Stimulated activated CD8-positive, alpha-beta memory T cell treated with anti-CD3 and anti-CD28 coated beads, Interleukin-4, amount 100 ng/mL, for 48 hours (primary cell): ENCODE results near the gene PLCH1.
"Not testable (repeated sequence)": the region's sequence is repeated elsewhere in the genome, so short reads cannot be mapped to it uniquely, and the experiment has no call there.

ENCODE experiments used
- DNase-seq: peaks from one replicate; pipeline ENCODE4 v3.0.0-alpha.2; 2020

Gene PLCH1

DNA sequence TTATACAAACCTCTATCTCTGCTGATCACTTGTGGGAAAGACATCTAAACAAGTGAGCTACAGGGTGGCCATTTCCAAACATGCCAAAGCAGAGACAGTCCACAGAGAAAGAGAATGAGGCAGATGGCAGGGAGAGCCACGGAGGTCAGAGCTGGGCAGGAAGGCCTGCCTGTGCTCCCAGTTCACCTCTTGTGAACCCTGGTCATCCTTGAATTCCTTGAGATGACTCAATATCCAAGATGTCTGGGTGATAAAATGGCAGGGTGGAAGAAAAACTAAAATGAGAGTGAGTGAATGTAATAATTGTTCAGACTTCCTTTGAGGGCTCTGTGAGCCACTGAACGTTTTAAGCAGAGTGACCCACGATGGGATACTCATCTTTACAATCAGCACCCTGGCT, 104.8 kb downstream of the PLCH1 start:
- no peak for DNase-seq

DNA sequence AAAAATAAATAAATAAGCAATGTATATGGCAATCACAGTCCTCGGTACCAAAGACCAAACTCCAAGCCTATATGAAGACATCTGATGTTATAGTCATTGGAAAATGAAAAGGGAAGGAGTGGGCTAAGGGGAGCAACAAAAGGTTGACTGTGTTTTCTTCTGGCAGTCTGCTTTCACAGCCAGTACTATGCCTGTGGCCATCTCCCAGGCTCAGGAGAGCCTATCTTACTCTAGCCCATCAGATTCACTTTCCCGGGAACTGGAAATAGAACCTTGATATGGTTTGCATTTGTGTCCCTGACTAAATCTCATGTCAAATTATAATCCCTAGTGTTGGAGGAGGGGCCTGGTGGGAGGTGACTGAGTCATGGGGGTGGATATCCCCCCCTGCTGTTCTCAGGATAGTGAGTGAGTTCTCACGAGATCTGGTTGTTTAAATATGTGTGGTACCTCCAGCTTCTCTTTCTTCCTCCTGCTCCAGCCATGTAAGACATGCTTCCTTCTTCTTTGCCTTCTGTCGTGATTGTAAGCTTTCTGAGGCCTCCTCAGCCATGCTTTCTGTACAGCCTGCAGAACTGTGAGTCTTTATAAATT, 105.3 kb downstream of the PLCH1 start:
- DNase-seq, result no peak

DNA sequence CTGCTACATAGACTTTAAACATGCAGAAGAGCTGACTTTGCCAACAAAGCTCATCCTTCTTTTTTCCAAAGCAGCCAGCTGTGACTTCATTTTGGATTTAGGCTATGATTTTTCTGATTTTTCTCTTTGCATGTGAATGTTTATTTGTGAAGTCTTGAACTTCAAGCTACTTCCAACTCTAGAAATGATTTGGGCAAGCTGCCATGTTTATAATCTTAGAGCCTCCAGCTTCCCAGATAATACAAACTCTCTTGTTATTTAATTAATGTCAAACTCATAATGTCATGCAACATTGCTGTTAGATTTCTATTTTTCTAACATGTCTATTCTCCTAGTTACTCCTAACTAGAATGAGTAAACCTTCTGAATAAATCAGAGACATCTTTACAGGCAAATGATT, 106.4 kb downstream of the PLCH1 start:
- DNase-seq, result not testable (repeated sequence)

DNA sequence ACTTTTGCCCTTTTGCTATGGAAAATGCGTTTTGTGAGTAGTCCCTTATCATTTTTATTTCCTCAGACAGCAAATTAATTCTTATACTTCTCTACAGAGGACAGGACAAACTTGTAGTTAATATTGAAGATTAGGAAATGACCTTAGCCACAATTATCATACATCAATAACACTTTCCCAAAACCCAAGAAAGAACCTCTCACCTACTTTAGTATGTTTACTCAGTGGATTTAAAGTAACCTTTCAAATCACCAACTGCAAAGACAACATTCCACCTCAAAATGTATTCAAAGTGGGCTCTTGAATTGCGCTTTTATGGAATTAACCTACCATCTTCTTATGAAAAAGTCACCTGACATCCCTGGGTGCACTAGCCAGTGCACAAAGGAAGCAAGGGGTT, 107.3 kb downstream of the PLCH1 start:
- DNase-seq, result no peak

DNA sequence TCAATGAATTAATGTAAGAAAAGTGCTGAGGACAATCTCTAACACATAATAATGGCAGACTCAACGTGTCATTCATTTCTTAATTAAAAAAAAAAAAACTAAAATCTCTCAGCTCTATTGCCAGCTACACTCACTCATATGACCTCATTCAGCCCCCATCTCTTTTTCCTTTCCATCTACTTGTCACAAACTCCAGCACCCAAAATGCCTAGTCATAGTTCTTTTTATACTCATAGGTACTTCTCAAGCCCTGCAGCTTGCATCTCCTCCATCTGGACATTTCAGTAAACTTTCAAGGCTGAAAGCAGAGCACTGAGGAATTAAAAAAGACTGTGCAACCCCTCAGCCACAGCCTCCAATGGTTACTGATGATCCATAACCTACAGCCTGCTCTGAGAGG, 109.8 kb downstream of the PLCH1 start:
- no peak for DNase-seq

DNA sequence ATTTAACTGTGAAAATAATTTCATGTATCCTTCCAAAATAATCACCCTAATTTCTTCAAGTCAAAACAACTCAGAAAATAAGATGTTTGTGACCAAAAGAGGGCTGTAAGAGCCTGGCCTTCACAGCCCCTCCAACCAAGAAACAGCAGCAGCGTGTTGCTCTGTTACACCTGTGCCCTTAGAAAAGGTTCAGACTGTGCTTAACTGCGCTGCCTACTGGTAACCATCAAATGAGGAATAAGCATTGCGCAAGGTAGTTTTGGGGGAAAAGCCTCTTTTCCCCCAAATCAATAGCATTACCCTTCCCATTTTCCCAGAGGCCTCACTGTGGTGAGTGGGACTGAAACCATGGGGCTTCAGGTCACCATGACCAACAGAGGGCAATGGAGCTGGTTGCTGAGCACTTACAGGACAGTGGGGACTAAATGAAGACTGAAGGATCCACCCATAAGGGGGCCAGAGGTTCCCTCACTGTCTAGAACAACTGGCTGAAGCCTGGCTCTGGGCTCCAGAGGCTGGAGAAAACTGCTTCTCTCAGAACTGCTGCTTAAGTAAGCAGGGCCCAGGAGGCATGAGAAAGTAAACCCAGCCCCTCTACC, 110.7 kb downstream of the PLCH1 start:
- no peak for DNase-seq

DNA sequence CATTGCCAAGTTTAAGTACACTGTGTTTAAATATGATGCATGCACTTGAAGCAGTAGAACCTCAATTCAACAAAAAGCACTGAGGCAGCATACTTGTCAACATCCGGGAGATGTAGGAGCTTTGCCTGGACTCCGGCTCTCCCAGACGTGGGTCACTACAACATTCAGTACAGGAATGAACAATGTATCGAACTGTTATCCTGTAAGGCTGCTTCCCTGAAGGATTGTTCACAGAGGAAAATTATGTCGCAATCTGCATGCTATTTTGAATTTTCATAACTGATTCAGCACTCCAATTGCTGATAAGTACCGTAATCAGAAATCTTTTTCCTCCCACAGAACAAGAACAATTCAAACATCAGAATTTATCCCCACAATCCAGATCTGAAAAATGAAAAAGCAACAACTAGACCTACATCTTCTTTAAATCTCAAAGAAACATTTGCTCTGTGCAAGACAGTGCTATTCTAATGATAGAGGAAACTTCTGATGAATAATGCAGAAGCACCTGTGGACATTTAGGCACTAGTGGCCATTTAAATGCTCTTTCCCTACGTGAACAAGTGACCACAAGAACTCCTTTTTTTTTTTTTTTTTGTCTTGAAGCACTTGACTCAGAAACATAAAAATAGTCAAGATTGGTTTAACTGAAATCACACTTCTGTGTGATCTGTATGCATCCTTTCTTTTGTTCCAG, 113.4 kb downstream of the PLCH1 start:
- no peak for DNase-seq

DNA sequence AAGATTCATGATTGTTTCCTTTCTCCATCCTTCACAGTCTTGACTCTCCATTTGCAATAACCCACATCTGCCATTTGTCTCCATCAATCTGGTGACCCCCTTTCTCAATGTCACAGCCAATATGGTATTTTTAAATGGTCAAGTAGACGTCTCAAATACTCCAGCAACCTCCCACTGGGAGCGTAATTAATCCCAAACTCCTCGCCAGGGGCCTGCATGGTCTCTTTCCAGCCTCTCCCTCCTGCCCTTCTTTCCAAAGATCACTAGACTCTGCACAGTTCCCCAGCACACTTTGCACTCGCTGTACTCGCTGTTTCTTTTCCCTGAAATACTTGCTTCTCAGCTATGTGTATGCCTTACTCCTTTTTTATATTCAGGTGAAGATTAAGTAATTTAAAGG, 115.3 kb downstream of the PLCH1 start:
- no peak for DNase-seq

DNA sequence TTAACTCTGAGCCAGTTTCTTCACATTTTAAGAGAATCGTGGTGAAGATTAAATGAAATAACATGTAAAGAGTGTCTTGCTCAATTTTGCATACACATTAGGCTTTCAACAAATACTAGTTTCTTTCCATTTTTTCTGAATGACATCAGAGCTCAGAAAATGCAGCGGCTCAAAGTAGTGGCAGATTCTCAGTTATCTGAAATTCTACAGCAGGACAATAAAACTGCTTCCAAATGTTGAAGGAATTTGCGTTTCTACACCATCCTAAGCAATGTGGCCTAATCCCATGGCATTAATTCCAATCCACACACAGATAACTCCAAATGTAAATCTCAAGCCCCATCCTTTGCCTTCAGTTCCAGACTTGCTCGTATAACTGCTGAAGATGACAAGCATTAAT, 115.8 kb downstream of the PLCH1 start:
- no peak for DNase-seq

DNA sequence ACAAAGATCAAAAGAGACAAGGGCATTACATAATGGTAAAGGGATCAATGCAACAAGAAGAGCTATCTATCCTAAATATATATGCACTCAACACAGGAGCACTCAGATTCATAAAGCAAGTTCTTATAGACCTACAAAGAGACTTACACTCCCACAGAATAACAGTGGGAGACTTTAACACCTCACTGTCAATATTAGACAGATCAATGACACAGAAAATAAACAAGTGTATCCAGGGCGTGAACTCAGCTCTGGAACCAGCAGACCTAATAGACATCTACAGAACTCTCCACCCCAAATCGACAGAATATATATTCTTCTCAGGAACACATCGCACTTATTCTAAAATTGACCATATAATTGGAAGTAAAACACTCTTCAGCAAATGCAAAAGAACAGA, 122.2 kb downstream of the PLCH1 start:
- DNase-seq, result not testable (repeated sequence)

DNA sequence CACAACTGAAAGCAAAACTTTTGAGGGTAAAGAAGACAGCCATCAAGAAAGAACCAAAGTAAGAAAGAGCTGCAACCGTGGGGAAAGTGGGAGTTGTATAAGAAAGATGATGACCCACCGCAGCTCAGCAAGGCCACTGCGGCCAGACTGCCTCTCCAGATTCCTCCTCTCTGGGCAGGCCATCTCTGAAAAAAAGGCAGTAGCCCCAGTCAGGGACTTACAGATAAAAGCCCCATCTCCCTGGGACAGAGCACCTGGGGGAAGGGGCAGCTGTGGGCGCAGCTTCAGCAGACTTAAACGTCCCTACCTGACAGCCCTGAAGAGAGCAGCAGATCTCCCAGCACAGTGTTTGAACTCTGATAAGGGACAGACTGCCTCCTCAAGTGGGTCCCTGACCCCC, 124.3 kb downstream of the PLCH1 start:
- DNase-seq, result not testable (repeated sequence)

DNA sequence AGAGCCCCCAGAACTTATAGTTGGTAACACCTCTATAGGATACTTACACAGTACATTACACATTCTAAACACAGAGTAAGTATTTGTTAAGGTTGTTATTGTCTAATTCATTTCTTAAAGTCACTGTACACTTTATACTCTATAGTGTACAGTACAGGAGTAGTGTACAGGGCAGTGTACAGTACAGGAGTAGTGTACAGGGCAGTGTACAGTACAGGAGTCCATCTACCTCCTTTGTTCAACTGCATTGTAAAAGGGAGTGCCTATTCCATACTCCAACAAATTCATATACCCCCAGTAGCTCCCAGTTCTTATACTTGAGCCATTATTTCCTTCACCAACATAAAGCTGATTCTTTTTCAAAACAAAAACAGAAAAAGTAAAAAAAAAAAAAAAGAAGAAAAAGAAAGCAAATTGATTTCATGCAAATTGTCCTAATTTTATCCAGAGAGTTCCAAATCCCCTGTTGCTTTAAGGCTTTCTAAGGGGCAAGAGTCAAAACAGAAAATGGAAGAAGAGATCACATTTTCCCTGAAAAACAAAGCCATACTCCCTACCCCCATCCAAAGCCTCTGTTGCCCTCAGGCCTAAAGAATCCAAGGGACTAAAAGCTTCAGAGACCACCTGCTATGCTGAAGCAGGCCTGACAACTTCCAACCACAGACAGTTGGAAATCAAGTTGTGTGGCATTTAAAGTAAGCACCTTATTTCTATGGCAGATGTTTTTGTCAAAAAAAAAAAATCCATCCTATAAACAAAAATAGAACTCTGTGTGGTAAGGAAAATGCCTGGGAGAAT, 125.6 kb downstream of the PLCH1 start:
- DNase-seq, result no peak

DNA sequence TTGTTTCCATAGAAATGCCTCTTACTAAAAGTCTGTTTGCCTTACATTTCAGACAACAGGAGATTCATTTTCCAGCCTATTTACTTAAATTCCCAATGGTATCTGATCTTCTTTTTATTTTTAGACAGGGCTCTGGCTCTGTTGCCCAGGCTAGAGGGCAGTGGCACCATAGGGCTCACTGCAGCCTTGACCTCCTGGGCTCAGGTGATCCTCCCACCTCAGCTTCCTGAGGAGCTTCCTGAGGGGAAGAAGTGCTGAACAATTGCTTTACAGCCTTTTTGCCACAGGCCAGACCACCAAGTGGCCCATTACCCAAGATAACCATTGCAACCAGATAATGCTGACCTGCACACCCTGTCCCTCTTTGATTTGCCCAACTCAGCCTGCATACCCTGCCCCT, 126.3 kb downstream of the PLCH1 start:
- no peak for DNase-seq

DNA sequence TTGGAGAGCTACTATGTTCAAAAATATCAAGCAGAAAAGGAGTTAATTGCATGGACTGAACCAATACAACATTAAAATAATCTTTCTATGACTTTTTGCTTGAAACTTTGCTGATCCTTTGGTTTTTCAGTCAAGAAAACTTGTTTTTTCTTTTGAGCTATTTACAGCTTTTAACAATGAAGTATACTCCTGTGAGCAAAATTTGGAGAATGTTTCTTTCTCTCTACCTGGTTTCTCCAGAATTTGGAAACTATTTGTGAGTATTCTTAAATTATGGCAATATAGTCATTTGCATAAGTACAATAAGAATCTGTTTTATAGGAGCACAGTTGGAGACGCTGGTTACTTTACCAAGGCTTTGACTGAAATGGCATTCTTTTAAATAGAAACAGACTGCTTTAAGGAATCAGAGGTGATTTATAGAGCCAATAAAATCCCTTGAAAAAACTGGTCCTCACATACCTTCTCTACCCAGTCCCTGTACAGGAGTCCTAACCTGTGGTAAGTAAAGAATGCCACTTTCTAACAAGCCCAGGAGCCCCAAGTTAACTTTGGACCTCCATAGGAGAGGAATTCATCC, 127.4 kb downstream of the PLCH1 start:
- no peak for DNase-seq

DNA sequence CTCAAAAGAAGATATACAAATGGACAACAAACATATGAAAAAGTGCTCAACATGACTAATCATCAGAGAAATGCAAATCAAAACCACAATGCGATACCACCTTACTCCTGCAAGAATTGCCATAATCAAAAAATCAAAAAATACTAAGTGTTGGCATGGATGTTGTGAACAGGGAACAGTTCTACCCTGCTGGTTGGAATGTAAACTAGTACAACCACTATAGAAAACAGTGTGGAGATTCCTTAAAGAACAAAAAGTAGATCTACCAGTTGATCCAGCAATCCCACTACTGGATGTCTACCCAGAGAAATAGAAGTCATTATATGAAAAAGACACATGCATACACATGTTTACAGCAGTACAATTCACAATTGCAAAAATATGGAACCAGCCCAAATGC, 129.7 kb downstream of the PLCH1 start:
- not testable (repeated sequence) for DNase-seq

DNA sequence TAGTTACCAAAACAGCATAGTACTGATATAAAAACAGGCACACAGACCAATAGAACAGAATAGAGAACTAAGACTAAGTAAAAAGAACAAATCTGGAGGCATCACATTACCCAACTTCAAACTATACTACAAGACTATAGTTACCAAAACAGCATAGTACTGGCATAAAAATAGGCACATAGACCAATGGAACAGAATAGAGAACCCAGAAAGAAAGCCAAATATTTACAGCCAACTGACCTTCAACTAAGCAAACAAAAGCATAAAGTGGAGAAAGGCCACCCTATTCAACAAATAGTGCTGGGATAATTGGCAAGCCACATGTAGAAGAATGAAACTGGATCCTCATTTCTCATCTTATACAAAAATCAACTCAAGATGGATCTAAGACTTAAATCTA, 130.5 kb downstream of the PLCH1 start:
- not testable (repeated sequence) for DNase-seq

DNA sequence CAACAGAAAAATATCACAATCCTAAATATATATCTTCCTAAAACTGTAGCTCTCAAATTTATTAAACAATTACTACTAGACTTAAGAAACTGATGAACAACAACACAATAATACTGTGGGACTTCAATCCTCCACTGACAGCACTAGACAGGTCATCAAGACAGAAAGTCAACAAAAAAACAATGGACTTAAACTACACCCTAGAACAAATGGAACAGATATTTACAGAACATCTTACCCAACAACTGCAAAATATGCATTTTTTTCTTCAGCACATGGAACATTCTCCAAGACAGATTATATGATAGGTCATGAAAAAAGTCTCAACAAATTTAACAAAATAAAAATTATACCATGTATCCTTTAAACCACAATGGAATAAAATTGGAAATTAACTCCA, 133.4 kb downstream of the PLCH1 start:
- DNase-seq, result no peak

DNA sequence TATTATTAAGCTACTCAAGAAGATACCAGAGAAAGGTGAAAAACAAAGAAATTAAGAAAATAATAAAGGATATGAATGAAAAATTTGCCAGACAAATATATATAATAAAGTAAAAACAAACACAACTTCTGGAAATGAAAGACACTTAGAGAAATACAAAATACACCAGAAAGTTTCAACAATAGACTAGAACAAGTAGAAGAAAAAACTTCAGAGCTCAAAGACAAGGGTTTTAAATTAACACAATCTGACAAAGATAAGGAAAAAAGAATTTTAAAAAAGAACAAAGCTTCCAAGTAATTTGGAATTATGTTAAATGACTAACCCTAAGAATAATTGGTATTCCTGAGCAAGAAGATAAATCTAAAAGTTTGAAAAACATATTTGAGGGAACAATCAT, 135.3 kb downstream of the PLCH1 start:
- DNase-seq, result no peak

DNA sequence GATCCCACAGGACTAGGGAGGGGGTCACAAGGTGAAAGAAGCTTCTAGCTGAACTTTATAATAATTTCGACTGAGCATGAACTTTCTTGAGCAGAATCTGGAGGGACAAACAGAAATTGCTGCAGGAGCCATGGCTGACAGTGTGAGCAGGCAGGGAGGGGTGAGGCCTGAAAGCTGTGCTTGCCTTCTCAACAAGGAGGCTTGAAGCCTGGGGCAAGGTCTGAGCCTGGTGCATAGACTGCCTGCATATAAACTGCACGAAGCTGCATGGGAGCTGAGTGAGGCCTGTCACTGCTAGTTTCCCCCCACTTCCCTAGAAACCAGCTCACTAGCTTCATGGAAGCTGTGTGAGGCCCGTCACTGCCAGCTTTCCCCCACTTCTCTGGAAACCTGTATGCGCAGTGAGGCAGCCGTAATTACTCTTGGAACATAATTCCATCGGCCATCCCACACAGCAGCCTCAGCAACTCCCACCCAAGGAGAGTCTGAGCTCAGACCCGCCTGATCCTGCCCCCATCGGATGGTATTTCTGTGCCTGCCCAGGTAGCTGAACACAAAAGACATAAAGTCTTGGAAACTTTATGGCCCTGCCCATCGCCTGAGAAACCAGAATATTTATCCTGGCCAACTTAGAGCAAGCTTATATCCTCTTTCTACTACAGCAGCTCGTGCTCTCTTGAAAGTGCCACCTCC, 136.5 kb downstream of the PLCH1 start:
- no peak for DNase-seq

DNA sequence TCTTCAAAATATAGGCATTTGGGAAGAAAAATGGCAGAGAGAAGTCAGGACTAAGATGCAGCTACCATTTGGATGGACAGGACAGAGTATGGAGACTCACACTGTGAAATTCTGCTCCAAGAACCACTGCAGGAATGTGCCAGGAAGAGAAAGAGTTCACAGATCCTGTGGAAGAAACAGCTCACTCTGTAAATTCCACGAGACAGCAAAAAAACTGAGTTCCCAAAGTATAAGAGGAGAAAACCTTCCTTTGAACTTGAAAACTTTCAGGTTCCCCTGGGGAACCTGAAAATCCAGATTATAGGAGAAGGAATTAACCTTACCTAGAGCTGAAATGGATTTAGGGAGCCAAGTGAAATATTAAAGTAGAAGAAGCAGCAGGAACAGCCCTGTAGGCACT, 137.1 kb downstream of the PLCH1 start:
- no peak for DNase-seq

DNA sequence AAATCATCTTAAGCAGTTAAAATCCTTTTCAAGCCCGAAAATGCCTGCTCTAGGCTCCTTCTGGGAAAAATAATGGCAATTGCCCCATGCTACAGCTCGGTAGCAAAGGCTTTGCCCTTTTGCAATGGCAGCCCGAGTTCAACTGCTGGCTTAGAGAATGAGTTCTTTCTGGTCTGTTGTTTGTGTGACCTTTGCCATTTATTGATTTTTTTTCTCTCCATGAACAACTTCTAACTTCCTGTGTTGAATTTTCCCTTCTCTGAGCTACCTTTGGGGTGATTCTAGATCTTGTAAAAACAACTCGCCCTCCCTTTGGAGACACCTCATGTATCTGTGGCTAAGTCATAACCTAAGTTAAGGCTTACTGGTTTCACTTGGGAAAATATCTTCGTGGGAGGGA, 139.3 kb downstream of the PLCH1 start:
- no peak for DNase-seq

DNA sequence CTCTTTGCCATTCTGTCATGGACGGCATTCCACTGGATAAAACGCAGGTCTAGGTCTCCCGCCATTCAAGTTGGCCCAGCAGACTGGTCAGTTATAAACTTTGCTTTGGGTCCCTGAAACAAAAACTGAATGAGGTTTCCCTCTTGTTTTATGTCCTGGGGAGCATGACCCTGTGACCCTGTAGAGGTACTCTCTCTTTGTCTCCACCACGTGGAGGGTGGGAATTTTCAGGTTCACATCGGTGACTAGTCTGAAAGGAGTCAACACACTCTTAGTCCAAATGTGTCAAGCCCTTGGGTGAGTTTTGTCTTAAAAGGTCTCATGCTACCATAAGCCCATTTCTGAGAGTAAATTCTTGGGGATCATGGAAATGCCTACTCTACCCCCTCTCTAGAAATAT, 139.9 kb downstream of the PLCH1 start:
- DNase-seq, result no peak

DNA sequence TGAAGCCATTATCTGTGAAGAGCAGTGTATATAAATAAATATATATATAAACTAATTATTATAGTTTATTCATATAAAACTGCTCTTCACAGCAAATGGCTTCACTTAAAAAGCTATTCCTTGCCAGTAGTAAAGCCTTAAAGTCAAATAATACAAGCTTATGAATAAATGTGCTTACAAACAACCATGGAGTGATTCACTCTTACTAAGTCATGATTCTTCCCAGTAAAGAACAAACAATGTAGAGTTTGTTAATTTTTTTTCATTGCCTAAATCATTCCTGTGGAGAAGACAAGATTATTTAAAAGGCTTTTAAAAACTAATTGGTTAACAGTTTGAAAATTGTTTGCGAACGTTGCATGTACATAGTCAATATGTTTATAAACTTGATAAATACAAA, 140.7 kb downstream of the PLCH1 start:
- DNase-seq, result no peak
